ENCODE results near the gene KCNIP4.

DNA sequence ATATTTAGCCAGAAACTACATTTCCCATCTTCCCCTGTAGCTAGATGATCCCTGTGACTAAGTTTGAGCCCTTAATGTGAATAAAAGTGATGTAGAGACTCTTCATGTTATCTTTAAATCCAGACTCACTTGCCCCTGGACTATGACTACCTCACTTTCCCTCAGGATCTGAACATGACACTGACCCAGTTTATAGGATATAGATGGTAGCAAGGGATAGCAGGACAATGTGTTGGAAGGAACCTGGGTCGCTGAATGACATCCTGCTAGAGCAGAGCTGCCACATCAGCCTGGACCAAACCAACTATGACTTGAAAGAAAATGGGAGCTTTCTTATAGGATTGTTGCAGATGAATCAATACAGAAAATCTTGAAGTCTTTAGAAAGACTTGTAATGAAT, 1110.1 kb downstream of the KCNIP4 start:
- TF ChIP-seq EZH2 (IDR thresholded peaks at IDR 0.05; ENCODE audit: low read depth, unreplicated experiment), result no peak
- TF ChIP-seq CREB1 (CRISPR knock-in tag; IDR thresholded peaks at IDR 0.05; ENCODE audit: low read depth), result no peak
- TF ChIP-seq, protein P1, sequence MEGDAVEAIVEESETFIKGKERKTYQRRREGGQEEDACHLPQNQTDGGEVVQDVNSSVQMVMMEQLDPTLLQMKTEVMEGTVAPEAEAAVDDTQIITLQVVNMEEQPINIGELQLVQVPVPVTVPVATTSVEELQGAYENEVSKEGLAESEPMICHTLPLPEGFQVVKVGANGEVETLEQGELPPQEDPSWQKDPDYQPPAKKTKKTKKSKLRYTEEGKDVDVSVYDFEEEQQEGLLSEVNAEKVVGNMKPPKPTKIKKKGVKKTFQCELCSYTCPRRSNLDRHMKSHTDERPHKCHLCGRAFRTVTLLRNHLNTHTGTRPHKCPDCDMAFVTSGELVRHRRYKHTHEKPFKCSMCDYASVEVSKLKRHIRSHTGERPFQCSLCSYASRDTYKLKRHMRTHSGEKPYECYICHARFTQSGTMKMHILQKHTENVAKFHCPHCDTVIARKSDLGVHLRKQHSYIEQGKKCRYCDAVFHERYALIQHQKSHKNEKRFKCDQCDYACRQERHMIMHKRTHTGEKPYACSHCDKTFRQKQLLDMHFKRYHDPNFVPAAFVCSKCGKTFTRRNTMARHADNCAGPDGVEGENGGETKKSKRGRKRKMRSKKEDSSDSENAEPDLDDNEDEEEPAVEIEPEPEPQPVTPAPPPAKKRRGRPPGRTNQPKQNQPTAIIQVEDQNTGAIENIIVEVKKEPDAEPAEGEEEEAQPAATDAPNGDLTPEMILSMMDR (conservative IDR thresholded peaks at IDR 0.05; ENCODE audit: low read depth in 2 of 2), result no peak
- TF ChIP-seq POLR2AphosphoS5 (IDR thresholded peaks at IDR 0.05; ENCODE audit: low read depth), result no peak
